Measurements from ENCODE around the gene CEP104.
A peak's percentile ranks its signal among the peaks of the same experiment; 100 is the strongest.

DNA sequence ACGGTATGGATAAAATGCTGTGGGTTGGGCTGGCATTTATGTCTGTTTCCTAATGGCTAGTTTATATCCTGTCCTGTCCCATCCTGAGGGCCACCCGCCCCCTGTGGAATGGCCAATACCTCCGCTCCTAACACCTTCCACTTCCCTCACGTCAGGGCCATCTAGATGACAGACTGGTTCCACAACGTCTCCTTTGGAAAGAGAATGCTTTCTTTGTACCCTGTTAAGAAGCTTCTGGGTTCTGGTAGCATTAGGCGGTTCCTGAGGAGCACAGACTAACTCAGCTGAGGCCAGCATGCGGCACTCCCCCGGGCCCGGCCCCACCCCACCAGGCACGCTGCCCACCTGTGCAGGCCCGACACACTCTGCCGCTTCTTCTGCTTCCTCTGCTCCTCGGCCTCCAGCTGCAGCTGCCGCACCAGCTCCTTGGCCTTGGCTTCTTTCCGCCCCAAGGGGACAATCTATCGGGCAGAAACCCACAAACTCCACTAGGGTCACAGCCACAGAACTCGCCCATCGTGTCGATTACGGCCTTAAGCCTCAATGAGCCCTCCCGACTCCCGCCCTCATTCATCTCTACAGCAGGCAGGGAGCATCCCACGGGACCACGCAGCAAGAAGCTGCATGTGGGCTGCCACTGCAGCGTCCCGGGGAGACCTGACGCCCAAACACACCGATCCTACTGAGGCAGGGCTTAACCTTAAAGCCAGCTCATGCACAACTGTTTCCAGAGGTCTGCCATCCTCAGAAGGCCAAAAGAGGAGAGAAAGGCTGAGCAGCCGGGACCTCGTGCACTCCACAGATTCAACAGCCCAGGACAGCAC, 73.1 kb downstream of the CEP104 start:
- TF ChIP-seq, protein P1, sequence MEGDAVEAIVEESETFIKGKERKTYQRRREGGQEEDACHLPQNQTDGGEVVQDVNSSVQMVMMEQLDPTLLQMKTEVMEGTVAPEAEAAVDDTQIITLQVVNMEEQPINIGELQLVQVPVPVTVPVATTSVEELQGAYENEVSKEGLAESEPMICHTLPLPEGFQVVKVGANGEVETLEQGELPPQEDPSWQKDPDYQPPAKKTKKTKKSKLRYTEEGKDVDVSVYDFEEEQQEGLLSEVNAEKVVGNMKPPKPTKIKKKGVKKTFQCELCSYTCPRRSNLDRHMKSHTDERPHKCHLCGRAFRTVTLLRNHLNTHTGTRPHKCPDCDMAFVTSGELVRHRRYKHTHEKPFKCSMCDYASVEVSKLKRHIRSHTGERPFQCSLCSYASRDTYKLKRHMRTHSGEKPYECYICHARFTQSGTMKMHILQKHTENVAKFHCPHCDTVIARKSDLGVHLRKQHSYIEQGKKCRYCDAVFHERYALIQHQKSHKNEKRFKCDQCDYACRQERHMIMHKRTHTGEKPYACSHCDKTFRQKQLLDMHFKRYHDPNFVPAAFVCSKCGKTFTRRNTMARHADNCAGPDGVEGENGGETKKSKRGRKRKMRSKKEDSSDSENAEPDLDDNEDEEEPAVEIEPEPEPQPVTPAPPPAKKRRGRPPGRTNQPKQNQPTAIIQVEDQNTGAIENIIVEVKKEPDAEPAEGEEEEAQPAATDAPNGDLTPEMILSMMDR (IDR thresholded peaks at IDR 0.05 in 8 of 11, conservative IDR thresholded peaks at IDR 0.05 in 3 of 11) = no peak
- TF ChIP-seq POLR2A (IDR thresholded peaks at IDR 0.05) (no peak), POLR2AphosphoS5 (IDR thresholded peaks at IDR 0.05) (peak in 1 of 3 donors; percentile 40)

Data from spleen (tissue), 7 donors.